ENCODE data around the gene ZC3H18. TPM values are rescaled to one million over a fixed set of nuclear protein-coding genes. Genes with fewer than 3 reads are reported as not detected.
A peak's percentile ranks its signal among the peaks of the same experiment; 100 is the strongest.

ZC3H18 gene
- total RNA-seq, result 12.0 TPM

DNA sequence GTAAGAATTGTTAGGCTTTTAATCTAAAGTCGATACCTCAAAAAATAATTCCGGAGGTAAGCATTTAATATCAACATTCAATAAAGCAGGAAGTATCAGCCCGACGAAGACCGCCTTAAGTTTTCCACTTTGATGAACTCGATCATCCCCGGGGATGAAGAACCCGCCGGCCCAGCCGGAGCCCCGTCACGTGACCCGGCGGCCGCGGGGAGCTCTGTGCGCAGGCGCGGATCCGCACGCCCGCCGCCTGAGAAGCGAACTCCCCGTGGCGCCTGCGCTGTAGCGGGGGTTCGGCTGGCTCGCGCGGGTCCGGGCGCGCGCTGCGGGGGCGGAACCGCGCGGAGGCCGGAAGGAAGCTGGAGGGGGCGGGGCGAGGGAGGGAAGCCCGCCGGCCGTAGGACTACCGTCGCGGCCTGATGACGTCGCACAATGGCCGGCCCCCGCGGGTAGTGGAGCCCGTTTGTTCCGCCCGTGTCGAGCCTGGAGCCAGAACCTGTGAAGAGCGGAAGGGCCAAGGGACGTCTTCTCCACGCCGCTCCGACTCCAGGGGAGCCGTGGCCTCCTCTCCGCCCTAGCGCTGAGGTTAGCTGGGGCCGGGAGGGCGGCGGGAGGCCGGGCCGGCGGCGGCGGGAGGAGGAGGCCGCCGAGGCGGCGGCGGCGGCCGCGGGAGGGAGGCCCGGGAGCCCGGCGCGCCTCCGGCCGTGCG lies at the start of gene ZC3H18:
ZC3H18 (plus strand) TSS at position 419 of the 706 bp plus-strand sequence. CDS start 6,721 bp downstream, outside the sequence.
- peak; percentile 90 for DNase-seq

GRCh38 chr16:88521674-88522073 lies 48.5 kb upstream of the ZC3H18 start:
- no peak for DNase-seq

- DNase-seq, result no peak
These were observed 47.8 kb upstream of the ZC3H18 start for GRCh38 chr16:88522276-88522949.

GRCh38 chr16:88523309-88524161 lies 46.7 kb upstream of the ZC3H18 start:
- DNase-seq, result no peak

DNA sequence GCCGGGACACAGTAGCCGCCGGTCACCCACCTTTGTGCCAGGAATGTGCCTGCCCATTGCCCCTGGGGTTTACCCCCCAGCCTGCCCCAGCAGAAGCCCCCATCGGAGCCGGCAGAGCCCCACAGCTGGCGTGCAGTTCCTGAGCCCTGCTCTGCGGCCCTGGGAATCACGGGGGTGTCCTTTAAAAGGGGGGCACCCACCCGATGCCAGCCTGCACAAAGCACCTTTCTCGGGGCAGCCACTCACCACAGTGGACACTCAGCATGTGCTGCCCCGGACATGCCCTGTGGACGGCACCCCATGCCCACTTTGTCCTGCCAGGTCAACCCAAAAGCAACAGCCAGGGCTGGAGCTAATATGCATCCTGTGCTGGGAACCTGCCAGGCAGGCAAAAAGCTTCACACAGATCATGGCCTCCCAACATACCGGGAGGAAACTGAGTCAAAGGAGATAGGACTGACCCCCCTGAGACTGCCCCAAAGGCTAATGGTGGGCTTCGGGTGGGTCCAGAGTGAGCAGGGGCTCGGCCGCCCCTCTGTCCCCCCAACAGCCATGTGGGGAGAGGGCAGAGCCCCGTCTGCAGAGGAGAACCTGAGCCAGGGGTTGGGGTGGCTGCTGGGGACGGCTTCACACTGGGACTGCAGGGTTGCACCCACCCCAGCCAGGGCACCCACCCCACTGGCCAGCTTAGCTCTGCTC lies 45.8 kb upstream of the ZC3H18 start:
- no peak for DNase-seq

- no peak for DNase-seq
These were observed 45.1 kb upstream of the ZC3H18 start for GRCh38 chr16:88524973-88525662.

- no peak for DNase-seq
These were observed 44.6 kb upstream of the ZC3H18 start for GRCh38 chr16:88525663-88525990.

- DNase-seq, result no peak
These were observed 43.9 kb upstream of the ZC3H18 start for GRCh38 chr16:88526008-88526905.

- no peak for DNase-seq
These were observed 43.4 kb upstream of the ZC3H18 start for GRCh38 chr16:88526906-88527185.

GRCh38 chr16:88527186-88527936 lies 42.8 kb upstream of the ZC3H18 start:
- DNase-seq, result no peak

- DNase-seq, result no peak
These were observed 42.1 kb upstream of the ZC3H18 start for GRCh38 chr16:88527937-88528743.

GRCh38 chr16:88528902-88529318 lies 41.3 kb upstream of the ZC3H18 start:
- DNase-seq, result no peak

DNA sequence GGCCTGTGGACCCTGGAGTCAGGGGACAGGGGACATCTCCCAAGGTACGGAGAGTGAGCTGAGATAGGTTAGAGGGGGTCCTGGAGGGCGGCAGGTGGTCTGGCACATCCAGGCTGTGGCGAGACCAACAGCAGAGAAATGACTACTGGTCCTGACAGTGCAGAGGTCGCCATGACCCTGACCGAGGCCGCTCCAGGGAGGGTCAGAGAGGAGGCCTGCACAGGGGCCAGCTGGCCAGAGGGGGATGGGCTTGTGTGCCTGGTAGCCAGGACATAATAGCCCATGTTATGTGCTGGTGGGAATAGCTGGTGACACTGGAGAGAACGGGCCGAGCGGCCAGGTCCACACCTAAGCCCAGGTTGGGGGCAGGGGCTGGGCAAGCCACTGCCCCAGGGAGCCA lies 40.6 kb upstream of the ZC3H18 start:
- DNase-seq, result no peak

- DNase-seq, result no peak
These were observed 39.9 kb upstream of the ZC3H18 start for GRCh38 chr16:88530051-88530857.

DNA sequence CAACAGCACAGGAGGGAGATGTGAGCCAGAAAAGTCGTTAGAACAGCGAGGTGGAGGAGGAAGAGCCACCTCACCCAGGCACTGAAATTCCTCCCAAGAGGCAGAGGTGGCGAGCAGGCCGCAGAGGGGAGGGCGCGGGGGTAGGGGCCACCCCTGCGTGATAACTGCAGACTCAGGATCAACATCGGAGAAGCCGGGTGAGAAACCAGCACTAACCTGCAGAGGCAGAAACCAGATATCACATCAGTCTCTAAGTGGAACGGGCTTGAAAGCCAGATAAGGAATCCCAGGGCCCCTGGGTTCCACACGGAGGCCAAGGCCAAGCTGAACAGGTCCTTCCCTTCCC lies 39.4 kb upstream of the ZC3H18 start:
- no peak for DNase-seq

GRCh38 chr16:88531346-88531745 lies 38.9 kb upstream of the ZC3H18 start:
- no peak for DNase-seq

GRCh38 chr16:88531931-88532433 lies 38.2 kb upstream of the ZC3H18 start:
- DNase-seq, result no peak
